Fibroblast of upper back skin (primary cell): Measurements from ENCODE around the gene ZNF177.

Source experiments
- DNase-seq: peaks from one replicate; pipeline ENCODE4 v3.0.0-alpha.2; 2013

ZNF177 gene

GRCh38 chr19:9431475-9431874, 68.7 kb downstream of the ZNF177 start:
- peak; percentile 3 for DNase-seq
